Type B pancreatic cell (in vitro differentiated cells): ENCODE measurements around the gene PRPF40B. TPM values are rescaled to one million over a fixed set of nuclear protein-coding genes. Genes with fewer than 3 reads are reported as not detected.

Experiments
- DNase-seq: peaks from one replicate; pipeline ENCODE4 v3.0.0; 2021; ENCODE audit warnings: mixed read lengths; ENCODE audit not compliant: unreplicated experiment; ENCODE audit errors: extremely low spot score
- H3K27ac Mint-ChIP-seq: 2 replicates; pipeline ENCODE4 v1.8.0; 2021; ENCODE audit warnings: mild to moderate bottlenecking, mixed read lengths
- H3K27me3 Mint-ChIP-seq: 2 replicates; pipeline ENCODE4 v1.8.0; 2021; ENCODE audit warnings: mixed read lengths
- H3K36me3 Mint-ChIP-seq: 2 replicates; pipeline ENCODE4 v1.8.0; 2021; ENCODE audit warnings: mixed read lengths
- H3K4me1 Mint-ChIP-seq: one replicate; pipeline ENCODE4 v1.8.0; 2021; ENCODE audit warnings: mixed read lengths; ENCODE audit not compliant: unreplicated experiment
- H3K4me3 Mint-ChIP-seq: 2 replicates; pipeline ENCODE4 v1.8.0; 2021; ENCODE audit warnings: mild to moderate bottlenecking, mixed read lengths
- H3K9me3 Mint-ChIP-seq: 2 replicates; pipeline ENCODE4 v1.8.0; 2021; ENCODE audit warnings: mixed read lengths
- CTCF ChIP-seq: fragments of 200-600 bp; sonication (generic); conservative IDR thresholded peaks from 2 replicates; pipeline ENCODE4 v1.5.0; 2021; ENCODE audit warnings: antibody characterized with exemption, mild to moderate bottlenecking
- total RNA-seq: library from RNA; stranded (reverse); gene quantifications from 2 replicates; pipeline ENCODE4 v1.2.1, GENCODE V29; 2021; ENCODE audit warnings: low replicate concordance

The PRPF40B gene
- total RNA-seq, 1 donor from 2014 or later: 35.4 TPM

GRCh38 chr12:49658276-49658675 lies 34.9 kb downstream of the PRPF40B start:
- TF ChIP-seq CTCF: no peak
- H3K9me3 Mint-ChIP-seq: no peaks in the 10 kb centered on the region
- no peak for DNase-seq
- no peak overlapping the region for H3K4me3 Mint-ChIP-seq
- peaks cover 7% of the 10 kb centered on the region for H3K4me1 Mint-ChIP-seq
- no peaks in the 10 kb centered on the region for H3K27me3 Mint-ChIP-seq
- no peaks in the 10 kb centered on the region for H3K36me3 Mint-ChIP-seq
- no peak overlapping the region for H3K27ac Mint-ChIP-seq

GRCh38 chr12:49659753-49660152 lies 36.4 kb downstream of the PRPF40B start:
- TF ChIP-seq CTCF: no peak
- Mint-ChIP-seq H3K4me3 (no peak overlapping the region), H3K27me3 (no peaks in the 10 kb centered on the region), H3K36me3 (no peaks in the 10 kb centered on the region), H3K27ac (no peak overlapping the region), H3K4me1 (peaks cover 13% of the 10 kb centered on the region), H3K9me3 (no peaks in the 10 kb centered on the region)
- no peak for DNase-seq

GRCh38 chr12:49661191-49661590 lies 37.8 kb downstream of the PRPF40B start:
- no peaks in the 10 kb centered on the region for H3K36me3 Mint-ChIP-seq
- no peak for TF ChIP-seq CTCF
- no peak overlapping the region for H3K4me3 Mint-ChIP-seq
- peaks cover 18% of the 10 kb centered on the region for H3K4me1 Mint-ChIP-seq
- H3K9me3 Mint-ChIP-seq: no peaks in the 10 kb centered on the region
- no peak for DNase-seq
- no peak overlapping the region for H3K27ac Mint-ChIP-seq
- H3K27me3 Mint-ChIP-seq: no peaks in the 10 kb centered on the region

- H3K4me1 Mint-ChIP-seq: peaks cover 18% of the 10 kb centered on the region
- no peaks in the 10 kb centered on the region for H3K27me3 Mint-ChIP-seq
- H3K36me3 Mint-ChIP-seq: no peaks in the 10 kb centered on the region
- H3K9me3 Mint-ChIP-seq: no peaks in the 10 kb centered on the region
- no peak for DNase-seq
- no peak for TF ChIP-seq CTCF
- no peak overlapping the region for H3K27ac Mint-ChIP-seq
- no peak overlapping the region for H3K4me3 Mint-ChIP-seq
Measured at GRCh38 chr12:49661746-49662145, 38.4 kb downstream of the PRPF40B start.

- Mint-ChIP-seq H3K9me3 (no peaks in the 10 kb centered on the region), H3K36me3 (no peaks in the 10 kb centered on the region), H3K4me3 (peak overlapping the region; percentile 39), H3K27me3 (no peaks in the 10 kb centered on the region), H3K4me1 (peaks cover 18% of the 10 kb centered on the region), H3K27ac (peak overlapping the region; percentile 44)
- no peak for TF ChIP-seq CTCF
- no peak for DNase-seq
Measured at GRCh38 chr12:49662998-49663843, 39.9 kb downstream of the PRPF40B start.
